AG10803 (cell line): Measurements from ENCODE around the gene OR56B4.

Source experiments
- DNase-seq: peaks from one replicate; pipeline ENCODE4 v3.0.0; 2010; ENCODE audit warnings: low read depth
- H3K4me3 ChIP-seq: 2 replicates; pipeline ENCODE4 v1.5.1; 2011; ENCODE audit warnings: mild to moderate bottlenecking, low read length, control low read depth
- TF ChIP-seq, protein P1 (sequence below): conservative IDR thresholded peaks from 2 replicates; pipeline ENCODE4 v1.5.1; 2011; ENCODE audit warnings: mild to moderate bottlenecking, low read length, control low read depth, inconsistent platforms

Gene OR56B4

DNA sequence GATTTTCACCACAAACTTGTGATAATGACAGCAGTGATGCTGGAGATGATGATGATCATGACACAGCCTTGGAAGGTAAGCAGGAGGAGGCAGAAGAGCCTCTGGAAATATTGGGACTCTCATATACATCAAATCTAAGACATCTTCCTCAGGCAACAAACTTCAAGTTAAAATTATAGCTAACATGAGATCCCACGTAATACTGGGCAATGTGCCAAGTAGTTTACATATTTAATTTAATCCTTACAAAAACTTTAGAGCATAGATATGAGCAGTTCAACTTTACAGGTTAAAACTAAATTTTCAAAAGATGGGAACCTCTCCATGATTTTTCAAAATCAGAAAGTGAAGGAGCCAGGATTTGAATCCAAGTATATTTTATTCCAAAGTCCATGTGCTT lies 43.6 kb downstream of the OR56B4 start:
- TF ChIP-seq, protein P1, sequence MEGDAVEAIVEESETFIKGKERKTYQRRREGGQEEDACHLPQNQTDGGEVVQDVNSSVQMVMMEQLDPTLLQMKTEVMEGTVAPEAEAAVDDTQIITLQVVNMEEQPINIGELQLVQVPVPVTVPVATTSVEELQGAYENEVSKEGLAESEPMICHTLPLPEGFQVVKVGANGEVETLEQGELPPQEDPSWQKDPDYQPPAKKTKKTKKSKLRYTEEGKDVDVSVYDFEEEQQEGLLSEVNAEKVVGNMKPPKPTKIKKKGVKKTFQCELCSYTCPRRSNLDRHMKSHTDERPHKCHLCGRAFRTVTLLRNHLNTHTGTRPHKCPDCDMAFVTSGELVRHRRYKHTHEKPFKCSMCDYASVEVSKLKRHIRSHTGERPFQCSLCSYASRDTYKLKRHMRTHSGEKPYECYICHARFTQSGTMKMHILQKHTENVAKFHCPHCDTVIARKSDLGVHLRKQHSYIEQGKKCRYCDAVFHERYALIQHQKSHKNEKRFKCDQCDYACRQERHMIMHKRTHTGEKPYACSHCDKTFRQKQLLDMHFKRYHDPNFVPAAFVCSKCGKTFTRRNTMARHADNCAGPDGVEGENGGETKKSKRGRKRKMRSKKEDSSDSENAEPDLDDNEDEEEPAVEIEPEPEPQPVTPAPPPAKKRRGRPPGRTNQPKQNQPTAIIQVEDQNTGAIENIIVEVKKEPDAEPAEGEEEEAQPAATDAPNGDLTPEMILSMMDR: no peak
- no peak for DNase-seq

DNA sequence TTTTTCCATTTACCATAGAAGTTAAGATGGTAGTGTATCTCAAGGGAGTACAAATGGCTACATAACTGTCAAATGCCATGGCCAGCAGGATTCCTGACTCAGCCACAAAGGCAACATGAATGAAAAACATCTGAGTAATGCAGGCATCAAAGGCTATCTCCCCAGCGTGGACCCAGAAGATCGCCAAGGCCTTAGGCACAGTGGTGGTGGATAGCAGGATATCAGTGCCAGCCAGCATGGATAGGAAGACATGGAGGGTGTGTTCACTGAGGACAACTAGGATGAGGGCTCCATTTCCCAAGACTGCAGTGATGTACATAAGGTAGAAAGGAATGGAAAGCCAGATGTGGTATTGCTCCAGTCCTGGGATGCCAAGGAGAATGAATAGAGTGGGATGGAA lies 44.6 kb downstream of the OR56B4 start:
- no peak overlapping the region for H3K4me3 ChIP-seq
- DNase-seq: no peak
- TF ChIP-seq, protein P1: no peak

More for the DNA sequence above, 43.6 kb downstream of the OR56B4 start:
- no peak overlapping the region for H3K4me3 ChIP-seq

DNA sequence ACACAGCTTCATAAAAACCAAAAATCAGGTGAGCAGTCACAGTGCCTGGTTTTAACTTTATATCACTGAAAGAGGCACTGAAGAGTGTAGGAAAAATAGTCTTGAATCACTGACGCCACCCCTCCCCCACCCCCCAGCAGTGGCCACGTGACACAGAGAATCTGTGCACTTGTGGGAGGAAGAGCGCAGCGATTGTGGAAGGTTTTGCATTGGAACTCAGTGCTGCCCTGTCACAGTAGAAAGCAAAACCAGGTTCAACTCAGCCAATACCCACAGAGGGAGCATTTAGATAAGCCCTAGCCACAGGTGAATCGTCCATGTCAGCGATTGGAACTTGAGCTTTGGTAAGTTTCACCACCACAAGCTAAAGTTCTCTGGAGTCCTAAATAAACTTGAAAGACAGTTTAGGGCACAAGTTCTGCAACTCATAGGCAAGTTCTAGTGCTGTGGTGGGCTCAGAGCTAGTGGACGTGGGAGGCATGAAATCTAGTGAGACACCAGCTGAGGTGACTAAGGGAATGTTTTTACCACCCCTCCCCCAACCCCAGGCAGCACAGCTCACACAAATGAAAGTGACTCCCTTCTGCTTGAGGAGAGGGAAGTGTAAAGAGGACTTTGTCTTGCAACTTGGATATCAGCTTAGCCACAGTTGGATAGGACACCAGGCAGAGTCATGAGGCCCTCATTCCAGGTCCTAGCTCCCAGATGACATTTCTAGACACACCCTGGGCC lies 49.3 kb downstream of the OR56B4 start:
- no peak for DNase-seq
- H3K4me3 ChIP-seq: no peak overlapping the region
- TF ChIP-seq, protein P1: no peak
